HFF-Myc (cell line): ENCODE data around the gene PPP1R12B.

Source experiments
- DNase-seq: peaks from one replicate; pipeline ENCODE4 v3.0.0-alpha.2; 2011; ENCODE audit warnings: low read depth; ENCODE audit errors: extremely low read depth
- H3K4me3 ChIP-seq: replicated peaks from 2 replicates; pipeline ENCODE4 v1.5.1; 2011; ENCODE audit warnings: low read depth, mild to moderate bottlenecking, control low read depth, low read length
- CTCF ChIP-seq: IDR thresholded peaks from 2 replicates; pipeline ENCODE4 v1.5.1; 2012; ENCODE audit warnings: mild to moderate bottlenecking, low read depth, low read length, control low read depth; ENCODE audit errors: missing control alignments

The PPP1R12B gene

DNA sequence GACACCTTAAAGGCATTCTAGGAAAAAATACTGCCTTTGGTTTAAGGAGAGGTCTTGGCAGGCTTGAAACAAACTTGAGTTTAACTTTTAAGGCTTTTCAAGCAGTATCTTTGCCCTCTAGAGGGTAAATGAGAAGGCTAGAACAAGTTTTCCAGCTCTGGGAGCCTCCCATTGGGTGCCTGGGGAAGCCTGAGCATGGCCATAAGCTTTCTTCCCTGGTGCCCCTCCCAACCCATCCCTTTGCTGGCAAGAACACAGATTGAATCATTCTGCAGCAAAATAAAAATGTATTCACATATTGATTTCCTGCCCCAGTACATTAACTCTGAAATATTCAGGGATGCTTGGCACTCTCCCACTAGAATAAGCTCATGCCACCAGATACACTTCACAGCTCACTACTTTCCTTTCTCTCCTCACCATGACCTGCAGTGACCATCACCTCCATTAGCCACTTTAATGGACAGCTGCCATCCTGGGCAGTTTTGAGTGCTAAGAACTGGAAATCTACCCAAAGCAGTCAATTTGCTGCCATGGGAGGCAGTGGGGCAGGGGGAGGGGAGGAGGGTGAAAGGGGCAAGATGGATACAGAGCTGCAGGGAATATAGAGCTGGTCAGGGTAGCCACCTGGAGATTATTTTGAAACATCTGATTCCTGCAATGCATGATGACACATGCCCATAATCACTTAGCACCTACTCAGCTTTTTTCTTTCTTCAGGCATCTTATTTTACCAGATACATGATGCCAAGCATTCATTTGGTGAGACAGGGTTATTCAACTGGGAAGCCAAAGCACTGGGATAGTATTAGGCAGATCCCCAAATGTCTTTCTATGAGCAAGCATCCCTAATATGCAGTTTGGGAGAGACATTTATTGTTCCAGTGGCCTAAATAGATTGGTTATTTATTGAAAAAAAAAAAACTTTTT is 221.2 kb downstream of the PPP1R12B start:
- DNase-seq = no peak
- no peak for TF ChIP-seq CTCF
- H3K4me3 ChIP-seq = no peak overlapping the region

GRCh38 chr1:202571719-202572339 is 223.3 kb downstream of the PPP1R12B start:
- peak; percentile 86 for TF ChIP-seq CTCF
- DNase-seq = no peak
- H3K4me3 ChIP-seq = no peak overlapping the region

GRCh38 chr1:202572867-202573266 is 224.4 kb downstream of the PPP1R12B start:
- H3K4me3 ChIP-seq = no peak overlapping the region
- no peak for TF ChIP-seq CTCF
- no peak for DNase-seq

DNA sequence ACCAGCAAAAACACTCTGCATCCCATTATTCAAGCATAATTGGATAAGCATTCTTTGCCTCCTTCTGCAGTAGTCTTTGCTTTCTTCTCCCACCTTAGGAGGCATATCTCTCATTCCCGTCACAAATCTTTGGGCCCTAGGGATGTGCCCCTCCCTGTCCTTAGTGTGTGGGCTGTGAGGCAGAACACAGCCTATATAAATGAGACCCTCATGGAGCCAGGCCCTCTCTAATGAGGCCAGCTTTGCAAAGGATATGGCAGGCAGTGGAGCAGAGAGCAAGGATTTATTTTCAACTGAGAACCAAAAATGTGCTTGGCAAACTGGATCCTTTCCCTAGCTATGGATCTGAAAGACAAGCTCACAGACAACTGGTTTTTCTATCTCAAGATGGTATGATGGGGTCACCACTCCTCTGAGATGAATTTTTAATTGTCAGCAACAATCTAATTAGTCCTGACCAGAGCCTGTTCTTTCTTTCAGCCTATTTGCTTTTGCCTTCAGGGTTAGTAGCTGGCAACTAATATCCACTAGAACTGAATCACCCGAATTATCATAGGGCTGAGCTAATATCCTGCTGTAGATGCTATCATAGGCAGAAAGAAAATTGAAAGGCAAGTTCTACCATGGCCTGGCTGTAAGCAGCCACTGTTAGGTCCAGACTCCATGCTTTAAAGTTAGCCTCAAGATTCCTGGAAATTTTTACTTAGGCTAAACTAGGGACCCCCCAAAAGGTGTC is 227.6 kb downstream of the PPP1R12B start:
- DNase-seq = no peak
- TF ChIP-seq CTCF = no peak
- no peak overlapping the region for H3K4me3 ChIP-seq

DNA sequence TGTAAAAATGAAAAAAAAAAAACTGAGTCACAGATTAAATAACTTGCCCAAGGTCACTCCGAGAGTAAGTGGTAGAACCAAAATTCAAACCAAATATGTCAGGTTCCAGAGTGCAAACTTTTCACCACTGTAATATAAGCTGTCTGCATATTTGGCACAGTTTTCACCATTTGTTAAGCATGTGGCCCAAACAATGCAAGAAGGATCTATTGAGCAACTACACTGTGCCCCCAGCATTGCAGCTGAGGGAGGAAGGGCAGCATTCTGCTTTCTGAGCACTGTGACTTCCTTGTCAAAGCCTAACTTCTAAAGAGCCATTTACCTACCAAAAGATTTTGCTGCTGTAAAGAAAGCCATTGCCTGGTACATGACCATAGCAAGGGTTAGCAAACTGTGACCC is 228.3 kb downstream of the PPP1R12B start:
- H3K4me3 ChIP-seq = no peak overlapping the region
- DNase-seq = peak; percentile 89
- no peak for TF ChIP-seq CTCF

DNA sequence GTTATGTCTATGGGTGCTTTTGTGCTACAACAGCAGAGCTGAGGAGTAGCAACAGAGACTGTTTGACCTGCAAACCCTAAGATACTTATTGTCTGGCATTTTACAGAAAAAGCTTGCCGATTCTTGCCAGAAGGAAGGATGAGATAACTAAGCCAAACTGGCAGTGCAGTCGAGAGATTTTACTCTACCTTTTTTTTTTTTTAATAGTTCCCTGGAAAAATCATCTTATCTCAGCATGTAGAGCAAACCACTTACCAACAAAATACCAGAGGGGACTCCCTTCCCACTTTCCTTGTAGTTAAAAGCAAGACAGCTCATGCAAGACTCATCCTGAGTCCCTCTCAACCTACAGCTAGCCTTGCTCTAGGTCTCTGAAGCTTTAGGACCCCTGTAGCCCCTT is 228.9 kb downstream of the PPP1R12B start:
- no peak for DNase-seq
- TF ChIP-seq CTCF = no peak
- H3K4me3 ChIP-seq = no peak overlapping the region
